Measurements from ENCODE around the gene LGALS9B.
"Not testable (repeated sequence)": the region's sequence is repeated elsewhere in the genome, so short reads cannot be mapped to it uniquely, and the experiment has no call there.

DNA sequence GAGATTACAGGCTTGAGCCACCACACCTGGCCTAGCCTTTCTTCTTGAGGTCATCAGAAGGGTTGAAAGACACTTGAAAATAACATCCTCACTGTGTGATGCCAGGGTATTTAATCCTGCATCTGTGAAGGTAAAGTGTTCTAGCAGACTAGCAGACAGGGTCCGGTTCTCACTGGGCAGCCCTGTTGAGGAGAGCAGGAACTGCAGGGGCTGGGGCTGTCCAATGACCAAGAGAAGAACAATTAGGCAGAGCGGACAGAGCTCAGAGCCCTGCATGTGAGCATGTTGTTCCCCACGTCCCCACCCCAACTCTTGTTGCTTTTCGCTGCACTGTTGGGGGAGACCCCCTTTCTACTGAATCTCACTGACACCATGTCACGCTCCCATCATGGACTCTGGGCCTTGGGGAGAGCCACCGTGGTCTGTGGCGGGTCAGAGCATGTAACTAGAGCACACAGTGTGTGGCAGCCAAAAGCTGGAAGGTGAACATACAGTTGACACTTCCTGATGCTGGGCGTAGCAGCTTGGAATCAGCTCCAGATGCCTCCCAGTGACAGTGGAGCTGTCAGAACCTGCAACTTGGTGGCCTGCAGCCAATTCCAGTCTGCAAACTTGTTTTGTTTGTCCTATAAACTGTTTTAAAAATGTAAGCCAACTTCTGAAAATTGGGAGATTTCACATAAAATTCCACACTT is 7.9 kb upstream of the LGALS9B start:
- TF ChIP-seq, protein P1, sequence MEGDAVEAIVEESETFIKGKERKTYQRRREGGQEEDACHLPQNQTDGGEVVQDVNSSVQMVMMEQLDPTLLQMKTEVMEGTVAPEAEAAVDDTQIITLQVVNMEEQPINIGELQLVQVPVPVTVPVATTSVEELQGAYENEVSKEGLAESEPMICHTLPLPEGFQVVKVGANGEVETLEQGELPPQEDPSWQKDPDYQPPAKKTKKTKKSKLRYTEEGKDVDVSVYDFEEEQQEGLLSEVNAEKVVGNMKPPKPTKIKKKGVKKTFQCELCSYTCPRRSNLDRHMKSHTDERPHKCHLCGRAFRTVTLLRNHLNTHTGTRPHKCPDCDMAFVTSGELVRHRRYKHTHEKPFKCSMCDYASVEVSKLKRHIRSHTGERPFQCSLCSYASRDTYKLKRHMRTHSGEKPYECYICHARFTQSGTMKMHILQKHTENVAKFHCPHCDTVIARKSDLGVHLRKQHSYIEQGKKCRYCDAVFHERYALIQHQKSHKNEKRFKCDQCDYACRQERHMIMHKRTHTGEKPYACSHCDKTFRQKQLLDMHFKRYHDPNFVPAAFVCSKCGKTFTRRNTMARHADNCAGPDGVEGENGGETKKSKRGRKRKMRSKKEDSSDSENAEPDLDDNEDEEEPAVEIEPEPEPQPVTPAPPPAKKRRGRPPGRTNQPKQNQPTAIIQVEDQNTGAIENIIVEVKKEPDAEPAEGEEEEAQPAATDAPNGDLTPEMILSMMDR (IDR thresholded peaks at IDR 0.05): not testable (repeated sequence)
- not testable (repeated sequence) for TF ChIP-seq POLR2A (IDR thresholded peaks at IDR 0.05)
